ENCODE measurements around the gene AKT3. TPM values are rescaled to one million over a fixed set of nuclear protein-coding genes. Genes with fewer than 3 reads are reported as not detected.

AKT3 gene
- total and polyA plus RNA-seq, 2 of the 8 experiments (the other 6 are each of a cell fraction or from before 2014, with no cell fraction given), result 6.0 to 36.4 TPM

DNA sequence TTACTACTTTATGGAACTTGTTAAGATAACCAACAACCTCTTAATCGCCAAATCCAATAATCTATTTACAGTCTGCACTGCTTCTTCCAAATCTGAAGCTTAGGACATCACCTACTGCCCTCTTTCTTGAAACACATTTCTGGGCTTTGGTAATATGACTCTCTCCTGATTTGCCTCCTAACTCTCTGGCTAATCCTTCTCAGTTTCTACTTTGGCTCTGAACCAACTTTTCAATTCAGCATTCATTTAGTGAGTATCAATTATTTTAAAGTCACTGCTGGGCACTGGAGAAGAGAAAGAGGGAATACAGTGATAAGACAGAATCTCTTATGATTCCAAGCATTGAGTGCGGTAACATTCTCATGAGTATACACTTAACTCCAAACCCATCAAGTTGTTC lies 275.0 kb downstream of the AKT3 start (continued):
- TF ChIP-seq CTBP2 (IDR thresholded peaks at IDR 0.05; ENCODE audit: borderline replicate concordance, insufficient read depth, insufficient read length, low read length) (no peak), KDM5A (IDR thresholded peaks at IDR 0.05; ENCODE audit: low read length) (no peak), RBBP5 (IDR thresholded peaks at IDR 0.05; ENCODE audit: borderline replicate concordance, low read depth, low read length) (no peak), GTF2F1 (IDR thresholded peaks at IDR 0.05; ENCODE audit: borderline replicate concordance, low read depth, low read length) (no peak)

Measured in H1 (cell line).